IMR-90 (cell line): Measurements from ENCODE around the gene PHAX.

Source experiments
- CEBPB ChIP-seq: IDR thresholded peaks from 2 replicates; pipeline ENCODE4 v1.6.1; 2012; ENCODE audit warnings: low read depth, low read length, improper control_type of control experiment
- CHD1 ChIP-seq: IDR thresholded peaks from 2 replicates; pipeline ENCODE4 v1.6.1; 2012; ENCODE audit warnings: low read depth, low read length, improper control_type of control experiment
- CTCF ChIP-seq: conservative IDR thresholded peaks from 2 replicates; pipeline ENCODE4 v1.5.1; 2012; ENCODE audit warnings: mild to moderate bottlenecking, low read depth, low read length, improper control_type of control experiment
- MAFK ChIP-seq: IDR thresholded peaks from 2 replicates; pipeline ENCODE4 v1.6.1; 2012; ENCODE audit warnings: low read depth, low read length, improper control_type of control experiment
- NFE2L2 ChIP-seq: fragments of 150-350 bp; IDR thresholded peaks from 2 replicates; pipeline ENCODE4 v1.6.1; 2016; ENCODE audit warnings: low read depth, mild to moderate bottlenecking, low read length
- POLR2A ChIP-seq: IDR thresholded peaks from 2 replicates; pipeline ENCODE4 v1.6.1; 2012; ENCODE audit warnings: mild to moderate bottlenecking, low read depth, low read length
- RCOR1 ChIP-seq: IDR thresholded peaks from 2 replicates; pipeline ENCODE4 v1.6.1; 2012; ENCODE audit warnings: mild to moderate bottlenecking, low read length, improper control_type of control experiment; ENCODE audit not compliant: insufficient replicate concordance
- RFX5 ChIP-seq: IDR thresholded peaks from 2 replicates; pipeline ENCODE4 v1.8.0; 2012; ENCODE audit warnings: low read depth, mild to moderate bottlenecking, low read length, moderate library complexity

- no peak for TF ChIP-seq CTCF
- no peak for TF ChIP-seq MAFK
- no peak for TF ChIP-seq POLR2A
- no peak for TF ChIP-seq CHD1
- no peak for TF ChIP-seq RFX5
- TF ChIP-seq NFE2L2 = no peak
- TF ChIP-seq CEBPB = no peak
- TF ChIP-seq RCOR1 = no peak
Measured at GRCh38 chr5:126577415-126577814, 23.3 kb upstream of the PHAX start.
